ENCODE results near the gene SLC26A8.

DNA sequence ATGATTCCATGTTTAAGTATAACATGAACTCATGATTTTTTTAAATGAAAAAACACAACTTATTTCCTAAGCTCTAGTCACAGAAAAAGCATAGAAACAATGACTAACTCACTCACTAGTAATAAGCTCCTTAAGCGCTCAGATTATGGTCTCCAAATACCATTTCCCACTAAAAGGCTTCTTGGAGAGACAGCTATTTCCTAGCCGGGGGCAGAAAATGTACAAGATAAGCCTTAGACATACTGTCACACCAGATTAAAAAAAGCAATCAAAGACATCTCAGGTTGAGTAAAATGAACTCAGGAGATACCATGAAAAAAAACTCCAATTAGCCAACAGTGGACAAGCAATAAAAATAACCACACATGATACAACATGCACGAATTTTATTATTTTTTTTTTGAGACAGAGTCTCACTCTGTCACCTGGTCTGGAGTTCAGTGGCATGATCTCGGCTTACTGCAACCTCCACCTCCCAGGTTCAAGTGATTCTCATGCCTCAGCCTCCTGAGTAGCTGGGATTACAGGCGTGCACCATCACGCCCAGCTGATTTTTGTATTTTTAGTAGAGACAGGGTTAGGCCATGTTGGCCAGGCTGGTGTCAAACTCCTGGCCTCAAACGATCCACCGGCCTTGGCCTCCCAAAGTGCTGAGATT, 118.5 kb downstream of the SLC26A8 start:
- TF ChIP-seq, protein P1, sequence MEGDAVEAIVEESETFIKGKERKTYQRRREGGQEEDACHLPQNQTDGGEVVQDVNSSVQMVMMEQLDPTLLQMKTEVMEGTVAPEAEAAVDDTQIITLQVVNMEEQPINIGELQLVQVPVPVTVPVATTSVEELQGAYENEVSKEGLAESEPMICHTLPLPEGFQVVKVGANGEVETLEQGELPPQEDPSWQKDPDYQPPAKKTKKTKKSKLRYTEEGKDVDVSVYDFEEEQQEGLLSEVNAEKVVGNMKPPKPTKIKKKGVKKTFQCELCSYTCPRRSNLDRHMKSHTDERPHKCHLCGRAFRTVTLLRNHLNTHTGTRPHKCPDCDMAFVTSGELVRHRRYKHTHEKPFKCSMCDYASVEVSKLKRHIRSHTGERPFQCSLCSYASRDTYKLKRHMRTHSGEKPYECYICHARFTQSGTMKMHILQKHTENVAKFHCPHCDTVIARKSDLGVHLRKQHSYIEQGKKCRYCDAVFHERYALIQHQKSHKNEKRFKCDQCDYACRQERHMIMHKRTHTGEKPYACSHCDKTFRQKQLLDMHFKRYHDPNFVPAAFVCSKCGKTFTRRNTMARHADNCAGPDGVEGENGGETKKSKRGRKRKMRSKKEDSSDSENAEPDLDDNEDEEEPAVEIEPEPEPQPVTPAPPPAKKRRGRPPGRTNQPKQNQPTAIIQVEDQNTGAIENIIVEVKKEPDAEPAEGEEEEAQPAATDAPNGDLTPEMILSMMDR (IDR thresholded peaks at IDR 0.05; ENCODE audit: insufficient read depth, low read length, poor library complexity, severe bottlenecking), result no peak
- TF ChIP-seq EZH2phosphoT487 (conservative IDR thresholded peaks at IDR 0.05; ENCODE audit: low read length), result no peak
